Endothelial cell of umbilical vein (primary cell): ENCODE results near the gene INPP5A. TPM values are rescaled to one million over a fixed set of nuclear protein-coding genes. Genes with fewer than 3 reads are reported as not detected.

Experiments used
- BruUV-seq: library from RNA; stranded (reverse); fragments of 400-500 nt; replicated peaks from 2 replicates; lab custom pipeline; 2021; lab: Mats Ljungman, UMichigan
- CTCF ChIA-PET: fragments of 300-600, 350-600 bp; sonication (Branson Sonifier 250); formaldehyde crosslinking; loops from one replicate; lab custom pipeline; 2021; ENCODE audit warnings: antibody characterized with exemption, inconsistent platforms; lab: Charles Lee
- POLR2A ChIA-PET: fragments of 300-600, 350-600 bp; sonication (Branson Sonifier 250); formaldehyde crosslinking; loops from one replicate; lab custom pipeline; 2021; ENCODE audit warnings: antibody characterized with exemption, inconsistent platforms; lab: Charles Lee
- DNase-seq: peaks from one replicate; pipeline ENCODE4 v3.0.0-alpha.2; 2011; ENCODE audit warnings: low read depth, low spot score
- FAIRE-seq: peaks from 2 replicates; lab custom pipeline; 2011; peaks lifted over from hg19 to GRCh38; lab: Jason Lieb, UNC
- H2AFZ ChIP-seq: 2 replicates; pipeline ENCODE4 v1.6.0; 2012; ENCODE audit warnings: low read depth, low read length, control low read depth, inconsistent platforms
- H3K27ac ChIP-seq: 2 replicates; pipeline ENCODE4 v1.5.1; 2011; ENCODE audit warnings: low read depth, mild to moderate bottlenecking, control low read depth, low read length, moderate library complexity; ENCODE audit not compliant: insufficient read depth
- H3K27me3 ChIP-seq, 2 experiments: 2 replicates each; pipeline versions ENCODE4 v1.6.0 to v1.6.1; 2011; ENCODE audit warnings: low read length in 2 of 2, mixed read lengths in 1 of 2; ENCODE audit not compliant: control insufficient read depth in 2 of 2, insufficient read depth in 2 of 2
- H3K36me3 ChIP-seq, 2 experiments: 2 replicates in 1 of 2; 3 replicates in 1 of 2; pipeline ENCODE4 v1.5.1; 2011; ENCODE audit warnings: low read length in 2 of 2, mild to moderate bottlenecking in 1 of 2, moderate library complexity in 1 of 2; ENCODE audit not compliant: control insufficient read depth in 2 of 2, insufficient read depth in 2 of 2; ENCODE audit errors: extremely low read depth in 1 of 2
- H3K4me1 ChIP-seq: 3 replicates; pipeline ENCODE4 v1.5.1; 2011; ENCODE audit warnings: mild to moderate bottlenecking, low read length; ENCODE audit not compliant: control insufficient read depth, insufficient read depth; ENCODE audit errors: extremely low read depth
- H3K4me2 ChIP-seq: 2 replicates; pipeline ENCODE4 v1.6.1; 2011; ENCODE audit warnings: low read length, control low read depth, mixed read lengths; ENCODE audit not compliant: insufficient read depth
- H3K4me3 ChIP-seq, 3 experiments: fragments of 200-600 bp in 1 of 3; sonication (generic), shearing (Covaris generic) in 1 of 3; replicated peaks in 1 of 3; 2 replicates each; pipeline ENCODE4 v1.5.1; 2011 to 2016; ENCODE audit warnings: control low read depth in 3 of 3, low read length in 3 of 3, mild to moderate bottlenecking in 2 of 3, inconsistent platforms in 1 of 3, low read depth in 1 of 3, moderate library complexity in 1 of 3; ENCODE audit not compliant: insufficient read depth in 1 of 3
- H3K79me2 ChIP-seq: 2 replicates; pipeline ENCODE4 v1.6.0; 2012; ENCODE audit warnings: low read length, inconsistent platforms; ENCODE audit not compliant: control insufficient read depth, insufficient read depth
- H3K9ac ChIP-seq: replicated peaks from 2 replicates; pipeline ENCODE3; 2011; ENCODE audit warnings: low read length, control low read depth; ENCODE audit not compliant: insufficient read depth; ENCODE audit errors: extremely low read depth
- H3K9me1 ChIP-seq: replicated peaks from 3 replicates; pipeline ENCODE4 v1.6.0; 2011; ENCODE audit warnings: mild to moderate bottlenecking, low read length; ENCODE audit not compliant: control insufficient read depth, insufficient read depth; ENCODE audit errors: extremely low read depth
- H3K9me3 ChIP-seq: replicated peaks from 2 replicates; pipeline ENCODE4 v1.5.1; 2012; ENCODE audit warnings: low read length, inconsistent platforms; ENCODE audit not compliant: control insufficient read depth, insufficient read depth
- H4K20me1 ChIP-seq: replicated peaks from 2 replicates; pipeline ENCODE3; 2011; ENCODE audit warnings: mild to moderate bottlenecking, low read length; ENCODE audit not compliant: control insufficient read depth, insufficient read depth; ENCODE audit errors: extremely low read depth
- EZH2 ChIP-seq: IDR thresholded peaks from 2 replicates; pipeline ENCODE4 v1.6.1; 2012; ENCODE audit warnings: borderline replicate concordance, low read depth, mild to moderate bottlenecking, moderate library complexity, low read length, inconsistent platforms; ENCODE audit not compliant: severe bottlenecking
- FOS ChIP-seq: IDR thresholded peaks from 2 replicates; pipeline ENCODE4 v1.6.1; 2011; ENCODE audit warnings: mild to moderate bottlenecking, low read length, moderate library complexity, borderline replicate concordance; ENCODE audit not compliant: insufficient read depth
- GATA2 ChIP-seq: IDR thresholded peaks from 2 replicates; pipeline ENCODE4 v1.7.0; 2011; ENCODE audit warnings: low read depth, mild to moderate bottlenecking, moderate library complexity, mixed read lengths, low read length; ENCODE audit not compliant: insufficient read length, insufficient read depth
- JUN ChIP-seq: IDR thresholded peaks from 2 replicates; pipeline ENCODE4 v1.6.1; 2011; ENCODE audit warnings: borderline replicate concordance, low read depth; ENCODE audit not compliant: insufficient read length, insufficient read depth
- MYC ChIP-seq: IDR thresholded peaks from one replicate; pipeline ENCODE4 v1.6.1; 2011; ENCODE audit warnings: mild to moderate bottlenecking, low read depth, low read length
- POLR2A ChIP-seq: IDR thresholded peaks from 2 replicates; pipeline ENCODE4 v1.6.1; 2012; ENCODE audit warnings: low read depth, mild to moderate bottlenecking, control low read depth, low read length
- POLR2AphosphoS5 ChIP-seq: IDR thresholded peaks from 2 replicates; pipeline ENCODE4 v1.6.1; 2012; ENCODE audit warnings: low read depth, mild to moderate bottlenecking, control low read depth, low read length, moderate library complexity; ENCODE audit not compliant: insufficient read depth
- dilution Hi-C: fragments of 300-500 bp; cut with MboI; formaldehyde crosslinking; loops from one replicate; pipeline ENCODE4 v1.15.0; 2019; ENCODE audit warnings: low sequenced_read_pairs; ENCODE audit not compliant: extremely low pct_ligation_motif_present
- intact Hi-C: fragments of 100-400 bp; cut with micrococcal nuclease; formaldehyde crosslinking; loops from one replicate; pipeline ENCODE4 v1.10.0; 2022
- polyA plus RNA-seq, 4 experiments: library from polyadenylated mRNA; depleted of rRNA in 3 of 4; stranded (reverse) in 3 of 4; unstranded in 1 of 4; fragments of >200 nt; gene quantifications; 2 replicates each; pipeline versions ENCODE4 v1.2.1 to v1.2.3, GENCODE V29; 2011 to 2012; ENCODE audit warnings: missing spikeins in 1 of 4
- total RNA-seq: library from RNA; stranded (reverse); gene quantifications from 2 replicates; pipeline ENCODE4 v1.2.3, GENCODE V29; 2021
- TF ChIP-seq, protein P1 (sequence below), 2 donors: IDR thresholded peaks; 1 replicate in 1 of 2; 2 replicates in 1 of 2; pipeline ENCODE4 v1.5.1; 2011; ENCODE audit warnings: low read length in 2 of 2, mild to moderate bottlenecking in 2 of 2, moderate library complexity in 2 of 2, control low read depth in 1 of 2, inconsistent platforms in 1 of 2, low read depth in 1 of 2; ENCODE audit not compliant: insufficient read depth in 1 of 2; ENCODE audit errors: extremely low read depth in 1 of 2
- TF ChIP-seq, protein P2 (sequence below): IDR thresholded peaks from 2 replicates; pipeline ENCODE4 v1.6.1; 2011; ENCODE audit not compliant: insufficient read depth, insufficient read length

The INPP5A gene
- total and polyA plus RNA-seq, 2 donors (not counting 3 experiments of a cell fraction or from before 2014, with no cell fraction given) = 22.9 to 33.2 TPM

DNA sequence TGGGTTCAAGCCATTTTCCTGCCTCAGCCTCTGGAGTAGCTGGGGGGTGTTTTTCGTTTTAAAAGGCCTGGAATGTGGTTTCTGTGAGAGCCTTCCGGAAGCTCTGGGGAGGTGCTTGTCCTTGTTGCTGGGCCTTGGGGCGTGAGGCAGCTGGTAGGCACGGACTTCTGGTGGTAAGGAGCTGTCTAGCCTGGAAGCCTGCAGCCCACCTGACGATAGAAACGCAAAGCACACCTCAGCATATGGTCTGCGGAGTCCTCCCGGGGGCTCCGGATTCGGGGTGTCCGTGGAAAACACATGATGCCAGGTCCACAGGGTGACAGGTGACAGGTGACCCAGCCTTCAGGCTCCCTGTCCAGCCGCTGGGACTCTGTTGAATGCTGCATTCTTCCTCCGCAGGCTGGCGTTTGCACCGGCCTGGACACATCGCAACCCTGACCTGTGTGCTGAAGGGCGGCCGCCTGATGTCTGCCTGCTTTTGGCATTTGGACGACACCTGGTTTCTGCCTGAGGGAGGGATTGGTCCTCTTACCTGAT lies 37.3 kb downstream of the INPP5A start:
- H3K27ac ChIP-seq = no peak overlapping the region
- H3K9me1 ChIP-seq = no peaks in the 10 kb centered on the region
- peaks cover 27% of the 10 kb centered on the region for H3K4me1 ChIP-seq
- TF ChIP-seq EZH2 (no peak), POLR2AphosphoS5 (no peak), FOS (no peak), JUN (no peak), POLR2A (no peak), GATA2 (no peak), MYC (no peak)
- TF ChIP-seq, protein P1, sequence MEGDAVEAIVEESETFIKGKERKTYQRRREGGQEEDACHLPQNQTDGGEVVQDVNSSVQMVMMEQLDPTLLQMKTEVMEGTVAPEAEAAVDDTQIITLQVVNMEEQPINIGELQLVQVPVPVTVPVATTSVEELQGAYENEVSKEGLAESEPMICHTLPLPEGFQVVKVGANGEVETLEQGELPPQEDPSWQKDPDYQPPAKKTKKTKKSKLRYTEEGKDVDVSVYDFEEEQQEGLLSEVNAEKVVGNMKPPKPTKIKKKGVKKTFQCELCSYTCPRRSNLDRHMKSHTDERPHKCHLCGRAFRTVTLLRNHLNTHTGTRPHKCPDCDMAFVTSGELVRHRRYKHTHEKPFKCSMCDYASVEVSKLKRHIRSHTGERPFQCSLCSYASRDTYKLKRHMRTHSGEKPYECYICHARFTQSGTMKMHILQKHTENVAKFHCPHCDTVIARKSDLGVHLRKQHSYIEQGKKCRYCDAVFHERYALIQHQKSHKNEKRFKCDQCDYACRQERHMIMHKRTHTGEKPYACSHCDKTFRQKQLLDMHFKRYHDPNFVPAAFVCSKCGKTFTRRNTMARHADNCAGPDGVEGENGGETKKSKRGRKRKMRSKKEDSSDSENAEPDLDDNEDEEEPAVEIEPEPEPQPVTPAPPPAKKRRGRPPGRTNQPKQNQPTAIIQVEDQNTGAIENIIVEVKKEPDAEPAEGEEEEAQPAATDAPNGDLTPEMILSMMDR (IDR thresholded peaks at IDR 0.05; ENCODE audit: extremely low read depth in 1 of 2, insufficient read depth in 1 of 2, low read depth in 1 of 2, low read length in 2 of 2) = no peak
- TF ChIP-seq, protein P2, sequence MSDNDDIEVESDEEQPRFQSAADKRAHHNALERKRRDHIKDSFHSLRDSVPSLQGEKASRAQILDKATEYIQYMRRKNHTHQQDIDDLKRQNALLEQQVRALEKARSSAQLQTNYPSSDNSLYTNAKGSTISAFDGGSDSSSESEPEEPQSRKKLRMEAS = no peak
- no peaks in the 10 kb centered on the region for H4K20me1 ChIP-seq
- POLR2A ChIA-PET = no interaction called here
- DNase-seq (no peak), FAIRE-seq (no peak)
- intact Hi-C loops = loop anchor here (5.0 kb wide), 1 partner anchor 52 kb away; no protein-coding TSS in a partner anchor
- H3K4me2 ChIP-seq = no peak overlapping the region
- H3K4me3 ChIP-seq = no peak overlapping the region
- H3K27me3 ChIP-seq = no peaks in the 10 kb centered on the region
- CTCF ChIA-PET = interaction anchor here (0.9 to 1.3 kb wide), 3 partner anchors 13 to 60 kb away, joined by 3 to 6 read pairs (median 3); no protein-coding TSS in a partner anchor
- no TSS peak for BruUV-seq
- H3K9me3 ChIP-seq = no peaks in the 10 kb centered on the region
- H2AFZ ChIP-seq = no peak overlapping the region
- H3K36me3 ChIP-seq = no peaks in the 10 kb centered on the region
- H3K9ac ChIP-seq = no peak overlapping the region
- dilution Hi-C loops = no loop called here
- H3K79me2 ChIP-seq = no peaks in the 10 kb centered on the region
